Islet of Langerhans (tissue), 1 donor: ENCODE measurements around the gene TIFAB.

Experiments
- FAIRE-seq: peaks from one replicate; lab custom pipeline; 2011; peaks lifted over from hg19 to GRCh38; lab: Jason Lieb, UNC

TIFAB gene

GRCh38 chr5:135442431-135443160, 9.6 kb downstream of the TIFAB start:
- FAIRE-seq: no peak

- FAIRE-seq: no peak
Measured at GRCh38 chr5:135441919-135442318, 10.2 kb downstream of the TIFAB start.

GRCh38 chr5:135441350-135441831, 10.8 kb downstream of the TIFAB start:
- FAIRE-seq: no peak

GRCh38 chr5:135440916-135441315, 11.2 kb downstream of the TIFAB start:
- no peak for FAIRE-seq

- FAIRE-seq: no peak
Measured at GRCh38 chr5:135439231-135440205, 12.6 kb downstream of the TIFAB start.

GRCh38 chr5:135438636-135439221, 13.4 kb downstream of the TIFAB start:
- no peak for FAIRE-seq

- no peak for FAIRE-seq
Measured at GRCh38 chr5:135437796-135438560, 14.2 kb downstream of the TIFAB start.

- FAIRE-seq: no peak
Measured at GRCh38 chr5:135437422-135437795, 14.7 kb downstream of the TIFAB start.

- FAIRE-seq: no peak
Measured at GRCh38 chr5:135436951-135437418, 15.2 kb downstream of the TIFAB start.

- no peak for FAIRE-seq
Measured at GRCh38 chr5:135435467-135436330, 16.5 kb downstream of the TIFAB start.

GRCh38 chr5:135434591-135435466, 17.3 kb downstream of the TIFAB start:
- FAIRE-seq: no peak

GRCh38 chr5:135433681-135434426, 18.3 kb downstream of the TIFAB start:
- FAIRE-seq: no peak

- no peak for FAIRE-seq
Measured at GRCh38 chr5:135432113-135432512, 20.0 kb downstream of the TIFAB start.

GRCh38 chr5:135430135-135430437, 22.1 kb downstream of the TIFAB start:
- no peak for FAIRE-seq

GRCh38 chr5:135429301-135430134, 22.6 kb downstream of the TIFAB start:
- no peak for FAIRE-seq

GRCh38 chr5:135428586-135428985, 23.6 kb downstream of the TIFAB start:
- no peak for FAIRE-seq

GRCh38 chr5:135426102-135427082, 25.8 kb downstream of the TIFAB start:
- FAIRE-seq: no peak
